Activated naive CD8-positive, alpha-beta T cell treated with anti-CD3 and anti-CD28 coated beads for 36 hours (primary cell): ENCODE results near the gene E2F2. TPM values are rescaled to one million over a fixed set of nuclear protein-coding genes. Genes with fewer than 3 reads are reported as not detected.
A peak's percentile ranks its signal among the peaks of the same experiment; 100 is the strongest.

Source experiments
- DNase-seq: peaks from one replicate; pipeline ENCODE4 v3.0.0; 2021
- H3K27ac Mint-ChIP-seq: one replicate; pipeline ENCODE4 v1.8.0; 2022; ENCODE audit warnings: mild to moderate bottlenecking, moderate library complexity, mixed read lengths
- H3K27me3 Mint-ChIP-seq: one replicate; pipeline ENCODE4 v1.8.0; 2022; ENCODE audit warnings: mild to moderate bottlenecking, mixed read lengths
- H3K36me3 Mint-ChIP-seq: one replicate; pipeline ENCODE4 v1.8.0; 2021; ENCODE audit warnings: mild to moderate bottlenecking, mixed read lengths
- H3K4me1 Mint-ChIP-seq: one replicate; pipeline ENCODE4 v1.8.0; 2021; ENCODE audit warnings: mixed read lengths
- H3K4me3 Mint-ChIP-seq: one replicate; pipeline ENCODE4 v1.8.0; 2022; ENCODE audit warnings: mild to moderate bottlenecking, moderate library complexity, mixed read lengths
- H3K9me3 Mint-ChIP-seq: one replicate; pipeline ENCODE4 v1.8.0; 2022; ENCODE audit warnings: mixed read lengths
- total RNA-seq, 2 experiments: library from RNA; stranded (reverse); gene quantifications; one replicate each; pipeline ENCODE4 v1.2.3, GENCODE V29; 2021

The E2F2 gene
- total RNA-seq, 2 experiments from 2014 or later, result 36.1 to 37.5 TPM

DNA sequence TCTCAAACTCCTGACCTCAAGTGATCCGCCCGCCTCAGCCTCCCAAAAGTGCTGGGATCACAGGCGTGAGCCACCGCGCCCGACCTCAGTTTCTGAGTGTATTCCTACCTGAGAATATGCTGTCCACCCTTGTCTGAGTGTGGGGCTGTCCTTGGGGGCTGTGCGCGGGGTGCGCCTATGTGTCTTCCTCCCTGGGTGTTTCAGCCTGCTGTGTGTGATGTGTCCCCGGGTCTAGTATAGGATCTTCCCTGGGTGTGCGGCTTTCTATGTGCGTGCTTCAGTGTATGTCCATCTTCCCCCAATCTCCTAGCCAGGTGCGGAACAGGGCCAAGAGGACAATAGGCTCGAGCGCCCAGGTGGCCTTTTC is 36.6 kb upstream of the E2F2 start:
- DNase-seq, result no peak
- Mint-ChIP-seq H3K4me3 (peak overlapping the region; percentile 72), H3K9me3 (no peaks in the 10 kb centered on the region)

DNA sequence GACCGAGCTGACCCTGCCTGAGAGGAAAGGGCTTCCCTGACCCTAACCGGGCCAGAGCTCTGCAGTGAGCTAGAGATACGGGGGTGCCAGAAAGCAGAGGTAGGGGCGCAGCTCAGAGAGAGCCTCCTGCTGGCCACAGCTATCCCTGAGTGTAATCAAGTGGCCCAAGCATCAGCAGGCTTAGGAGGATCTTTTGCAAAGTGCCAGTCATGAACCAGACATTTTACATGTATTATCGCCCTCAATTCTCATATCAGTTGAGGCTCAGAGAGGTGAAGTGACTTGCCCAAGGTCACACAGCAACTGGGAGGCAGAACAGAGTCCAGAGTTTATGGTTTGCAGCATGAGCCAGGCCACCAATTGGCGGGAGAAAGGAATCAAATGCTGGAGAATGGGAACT is 35.3 kb upstream of the E2F2 start:
- peaks cover 13% of the 10 kb centered on the region for H3K27me3 Mint-ChIP-seq
- DNase-seq, result no peak
- peaks cover 31% of the 10 kb centered on the region for H3K4me1 Mint-ChIP-seq
- H3K27ac Mint-ChIP-seq, result no peak overlapping the region
- H3K36me3 Mint-ChIP-seq, result no peaks in the 10 kb centered on the region
- no peaks in the 10 kb centered on the region for H3K9me3 Mint-ChIP-seq
- no peak overlapping the region for H3K4me3 Mint-ChIP-seq

More for the DNA sequence above, 36.6 kb upstream of the E2F2 start:
- Mint-ChIP-seq H3K27ac (peak overlapping the region; percentile 61), H3K36me3 (no peaks in the 10 kb centered on the region), H3K27me3 (peaks cover 13% of the 10 kb centered on the region), H3K4me1 (peaks cover 22% of the 10 kb centered on the region)

- peaks cover 13% of the 10 kb centered on the region for H3K27me3 Mint-ChIP-seq
Observed at GRCh38 chr1:23565776-23566175, 34.7 kb upstream of the E2F2 start.

GRCh38 chr1:23564529-23565122 is 33.6 kb upstream of the E2F2 start:
- Mint-ChIP-seq H3K4me3 (no peak overlapping the region), H3K9me3 (no peaks in the 10 kb centered on the region), H3K27ac (no peak overlapping the region), H3K27me3 (peaks cover 13% of the 10 kb centered on the region), H3K36me3 (no peaks in the 10 kb centered on the region), H3K4me1 (peaks cover 41% of the 10 kb centered on the region)
- DNase-seq, result no peak

More at GRCh38 chr1:23565776-23566175, 34.7 kb upstream of the E2F2 start:
- Mint-ChIP-seq H3K9me3 (no peaks in the 10 kb centered on the region), H3K4me3 (no peak overlapping the region), H3K27ac (no peak overlapping the region), H3K4me1 (peaks cover 33% of the 10 kb centered on the region), H3K36me3 (no peaks in the 10 kb centered on the region)
- no peak for DNase-seq

GRCh38 chr1:23563755-23564374 is 32.8 kb upstream of the E2F2 start:
- Mint-ChIP-seq H3K4me1 (peaks cover 37% of the 10 kb centered on the region), H3K9me3 (no peaks in the 10 kb centered on the region), H3K4me3 (no peak overlapping the region), H3K27me3 (peaks cover 13% of the 10 kb centered on the region), H3K36me3 (peaks cover under 1% of the 10 kb centered on the region), H3K27ac (no peak overlapping the region)
- DNase-seq, result no peak

- DNase-seq, result no peak
- Mint-ChIP-seq H3K36me3 (peaks cover 8% of the 10 kb centered on the region), H3K27me3 (peaks cover 8% of the 10 kb centered on the region), H3K4me3 (peak overlapping the region; percentile 29), H3K9me3 (no peaks in the 10 kb centered on the region), H3K27ac (no peak overlapping the region), H3K4me1 (peaks cover 33% of the 10 kb centered on the region)
Observed at GRCh38 chr1:23563003-23563402, 32.0 kb upstream of the E2F2 start.

DNA sequence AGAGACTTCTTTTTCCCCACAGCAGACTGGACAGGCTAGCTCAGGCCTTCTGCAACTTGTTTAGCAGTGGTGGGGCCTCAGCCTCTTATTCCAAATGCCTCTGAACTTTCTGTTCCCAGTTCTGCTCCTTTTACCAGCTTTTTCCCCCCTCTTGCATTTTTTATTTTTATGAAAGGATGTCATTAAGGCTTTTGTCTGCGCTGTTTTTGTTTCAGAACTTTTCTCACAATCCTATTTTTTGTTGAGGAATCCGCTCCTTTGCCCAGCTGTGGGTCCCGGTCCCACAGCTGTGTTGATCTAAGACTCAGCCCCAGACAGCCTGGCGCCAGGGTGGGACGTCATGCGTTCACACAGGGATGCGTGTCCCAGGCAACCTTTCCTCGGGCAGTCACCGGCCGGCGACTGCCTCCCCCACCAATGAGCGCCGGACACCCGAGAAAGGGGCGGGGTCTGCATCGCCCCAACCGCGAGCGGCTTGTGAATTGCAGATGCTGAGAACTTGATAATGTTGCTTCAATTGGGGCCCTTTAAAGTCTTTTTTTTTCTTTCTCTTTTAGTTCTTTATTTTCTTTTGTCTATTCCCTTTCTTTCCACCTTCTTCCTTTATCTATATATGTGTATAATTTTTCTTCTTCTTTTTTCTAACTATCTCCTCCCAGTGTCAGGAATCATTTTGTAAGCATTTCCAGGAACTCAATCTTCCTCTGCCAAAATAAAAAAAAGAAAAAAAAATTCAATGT is 31.3 kb upstream of the E2F2 start:
- Mint-ChIP-seq H3K4me3 (no peak overlapping the region), H3K27me3 (peaks cover 3% of the 10 kb centered on the region), H3K9me3 (no peaks in the 10 kb centered on the region), H3K4me1 (peaks cover 37% of the 10 kb centered on the region), H3K36me3 (peaks cover 15% of the 10 kb centered on the region), H3K27ac (peak overlapping the region; percentile 47)
- DNase-seq, result peak; percentile 59

DNA sequence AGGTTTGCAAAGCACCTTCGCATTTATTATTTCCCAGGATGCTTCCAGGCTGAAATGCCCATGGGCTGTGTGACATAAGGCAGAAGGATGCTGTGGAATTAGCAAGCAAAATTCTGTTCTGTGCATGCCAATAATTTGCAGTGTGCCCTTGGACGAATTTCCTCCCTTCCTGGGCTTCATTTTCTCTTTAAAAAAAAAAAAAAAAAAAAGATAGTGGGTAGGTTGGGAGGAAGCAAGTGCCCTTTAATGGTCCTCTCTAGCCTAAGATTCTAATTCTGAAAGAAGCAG is 30.7 kb upstream of the E2F2 start:
- DNase-seq, result no peak
- H3K36me3 Mint-ChIP-seq, result peaks cover 18% of the 10 kb centered on the region
- H3K9me3 Mint-ChIP-seq, result no peaks in the 10 kb centered on the region
- no peaks in the 10 kb centered on the region for H3K27me3 Mint-ChIP-seq
- no peak overlapping the region for H3K27ac Mint-ChIP-seq
- H3K4me3 Mint-ChIP-seq, result no peak overlapping the region
- peaks cover 42% of the 10 kb centered on the region for H3K4me1 Mint-ChIP-seq

DNA sequence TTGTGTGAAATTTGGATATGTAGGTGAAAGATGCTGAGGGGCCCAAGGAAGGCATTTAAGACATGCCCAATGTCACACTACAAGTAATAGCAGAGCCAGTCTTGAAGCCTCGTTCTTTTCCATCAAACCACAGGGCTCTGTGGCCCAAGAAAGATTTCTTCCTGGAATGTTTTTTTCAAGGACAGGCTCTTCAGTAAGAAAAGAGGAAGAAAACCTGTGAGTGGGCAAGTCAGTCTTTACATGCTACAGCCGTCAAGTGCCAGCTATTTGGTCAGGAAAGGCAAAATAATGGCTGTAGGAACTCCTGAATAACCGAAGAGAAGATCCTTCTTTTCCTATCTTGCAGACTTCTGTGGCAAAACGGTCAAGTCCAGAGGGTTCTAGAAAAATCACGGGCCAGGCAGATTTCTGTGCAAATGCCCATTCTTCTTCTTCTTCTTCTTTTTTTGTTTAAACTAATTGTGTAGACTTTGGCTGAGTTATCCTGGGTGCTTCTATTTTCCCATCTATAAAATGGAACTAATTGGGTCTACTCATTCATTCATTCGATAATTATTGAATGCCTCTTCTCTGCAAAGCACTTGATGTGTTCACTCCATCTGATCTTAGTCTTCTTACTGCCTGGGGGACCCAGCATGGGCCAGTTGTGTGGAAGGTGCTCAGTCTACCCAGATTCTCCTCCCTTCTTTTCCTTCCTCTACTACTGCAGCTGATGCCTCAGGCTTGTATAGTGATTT is 30.2 kb upstream of the E2F2 start:
- no peak for DNase-seq
- peaks cover 18% of the 10 kb centered on the region for H3K36me3 Mint-ChIP-seq
- no peak overlapping the region for H3K27ac Mint-ChIP-seq
- no peak overlapping the region for H3K4me3 Mint-ChIP-seq
- peaks cover 47% of the 10 kb centered on the region for H3K4me1 Mint-ChIP-seq
- no peaks in the 10 kb centered on the region for H3K27me3 Mint-ChIP-seq
- H3K9me3 Mint-ChIP-seq, result no peaks in the 10 kb centered on the region

GRCh38 chr1:23559985-23560741 is 29.1 kb upstream of the E2F2 start:
- DNase-seq, result no peak
- no peaks in the 10 kb centered on the region for H3K9me3 Mint-ChIP-seq
- H3K36me3 Mint-ChIP-seq, result peaks cover 20% of the 10 kb centered on the region
- H3K4me3 Mint-ChIP-seq, result peak overlapping the region; percentile 77
- peak overlapping the region; percentile 88 for H3K27ac Mint-ChIP-seq
- H3K4me1 Mint-ChIP-seq, result peaks cover 57% of the 10 kb centered on the region
- H3K27me3 Mint-ChIP-seq, result no peaks in the 10 kb centered on the region

- H3K4me3 Mint-ChIP-seq, result peak within 1 kb of the TSS; percentile 77
- no peaks in the 10 kb centered on the region for H3K27me3 Mint-ChIP-seq
- peak; percentile 91 for DNase-seq
- peaks cover 20% of the 10 kb centered on the region for H3K36me3 Mint-ChIP-seq
- no peaks in the 10 kb centered on the region for H3K9me3 Mint-ChIP-seq
- H3K27ac Mint-ChIP-seq, result peak within 1 kb of the TSS; percentile 88
- H3K4me1 Mint-ChIP-seq, result peaks cover 57% of the 10 kb centered on the region
Observed at GRCh38 chr1:23559136-23559984, 28.3 kb upstream of the E2F2 start, which contains the start of gene ID3. Gene ID3, minus strand, starts transcription at chr1:23559501. Its CDS starts 75 bp downstream, at chr1:23559426.

DNA sequence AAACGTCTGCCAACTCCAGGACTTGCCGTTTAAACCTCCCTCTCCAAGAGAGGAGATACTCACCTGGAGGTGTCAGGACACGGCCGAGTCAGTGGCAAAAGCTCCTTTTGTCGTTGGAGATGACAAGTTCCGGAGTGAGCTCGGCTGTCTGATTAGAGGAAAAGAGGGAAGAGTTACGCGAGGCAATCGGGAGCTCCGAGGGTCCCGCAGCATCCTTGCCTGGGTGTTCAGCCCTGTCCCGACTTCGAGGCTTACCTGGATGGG is 27.8 kb upstream of the E2F2 start:
- H3K36me3 Mint-ChIP-seq, result peaks cover 20% of the 10 kb centered on the region
- no peaks in the 10 kb centered on the region for H3K27me3 Mint-ChIP-seq
- DNase-seq, result no peak
- H3K4me3 Mint-ChIP-seq, result peak overlapping the region; percentile 77
- no peaks in the 10 kb centered on the region for H3K9me3 Mint-ChIP-seq
- peaks cover 62% of the 10 kb centered on the region for H3K4me1 Mint-ChIP-seq
- peak overlapping the region; percentile 88 for H3K27ac Mint-ChIP-seq

- H3K36me3 Mint-ChIP-seq, result peaks cover 20% of the 10 kb centered on the region
- H3K9me3 Mint-ChIP-seq, result no peaks in the 10 kb centered on the region
- peak; percentile 61 for DNase-seq
- no peaks in the 10 kb centered on the region for H3K27me3 Mint-ChIP-seq
- H3K27ac Mint-ChIP-seq, result peak overlapping the region; percentile 88
- peaks cover 64% of the 10 kb centered on the region for H3K4me1 Mint-ChIP-seq
- H3K4me3 Mint-ChIP-seq, result peak overlapping the region; percentile 77
Observed at GRCh38 chr1:23558140-23558871, 27.3 kb upstream of the E2F2 start.
